HL-60/S4 (cell line): ENCODE results near the gene CLCN7.

Experiments
- in situ Hi-C: fragments of 300-500 bp; cut with MboI; formaldehyde crosslinking; loops from 2 replicates; pipeline ENCODE4 v1.14.3; 2022; ENCODE audit warnings: low sequenced_read_pairs

Gene CLCN7

GRCh38 chr16:1431497-1432270 is 43.1 kb downstream of the CLCN7 start:
- in situ Hi-C loops: no loop called here

GRCh38 chr16:1430759-1431496 is 43.9 kb downstream of the CLCN7 start, which contains the start of gene PERCC1:
Gene PERCC1, plus strand, starts transcription at chr16:1431078. Its CDS starts 1,516 bp downstream, at chr16:1432594.
- in situ Hi-C loops: no loop called here

GRCh38 chr16:1430214-1430758 is 44.5 kb downstream of the CLCN7 start:
- in situ Hi-C loops: no loop called here

GRCh38 chr16:1429631-1430030 is 45.2 kb downstream of the CLCN7 start:
- in situ Hi-C loops: no loop called here

- in situ Hi-C loops: no loop called here
Measured at GRCh38 chr16:1429012-1429411, 45.8 kb downstream of the CLCN7 start.

GRCh38 chr16:1428511-1428910 is 46.3 kb downstream of the CLCN7 start:
- in situ Hi-C loops: no loop called here

GRCh38 chr16:1427473-1428461 is 47.1 kb downstream of the CLCN7 start:
- in situ Hi-C loops: no loop called here

GRCh38 chr16:1426734-1427471 is 47.9 kb downstream of the CLCN7 start:
- in situ Hi-C loops: no loop called here

GRCh38 chr16:1425616-1426370 is 49.0 kb downstream of the CLCN7 start:
- in situ Hi-C loops: no loop called here

GRCh38 chr16:1424028-1424427 is 50.8 kb downstream of the CLCN7 start:
- in situ Hi-C loops: no loop called here

GRCh38 chr16:1422076-1422475 is 52.8 kb downstream of the CLCN7 start:
- in situ Hi-C loops: no loop called here

- in situ Hi-C loops: no loop called here
Measured at GRCh38 chr16:1420111-1420539, 54.7 kb downstream of the CLCN7 start.

- in situ Hi-C loops: no loop called here
Measured at GRCh38 chr16:1416521-1416941, 58.3 kb downstream of the CLCN7 start.

GRCh38 chr16:1414532-1415260 is 60.1 kb downstream of the CLCN7 start, which contains the start of gene UNKL:
Gene UNKL, minus strand, starts transcription at chr16:1414704. Its CDS starts 13 bp downstream, at chr16:1414691.
- in situ Hi-C loops: no loop called here

- in situ Hi-C loops: no loop called here
Measured at GRCh38 chr16:1413684-1414531, 60.9 kb downstream of the CLCN7 start.

- in situ Hi-C loops: no loop called here
Measured at GRCh38 chr16:1412847-1413246, 62.0 kb downstream of the CLCN7 start.

- in situ Hi-C loops: no loop called here
Measured at GRCh38 chr16:1408171-1408837, 66.5 kb downstream of the CLCN7 start.
